K562 (cell line): ENCODE results near the gene STPG4.

ENCODE experiments used
- CTCF ChIP-seq, 3 experiments: IDR thresholded peaks in 2 of 3; conservative IDR thresholded peaks in 1 of 3; 2 replicates each; pipeline ENCODE4 v1.5.1; 2011 to 2012; ENCODE audit warnings: low read length in 3 of 3, mild to moderate bottlenecking in 3 of 3, control low read depth in 2 of 3, improper control_type of control experiment in 1 of 3, inconsistent platforms in 1 of 3, low read depth in 1 of 3, mixed read lengths in 1 of 3, moderate library complexity in 1 of 3; ENCODE audit not compliant: insufficient read depth in 2 of 3
- ELF1 ChIP-seq: fragments of 200-800 bp; sonication (Bioruptor generic); IDR thresholded peaks from 2 replicates; pipeline ENCODE4 v1.6.1; 2016; ENCODE audit warnings: missing genetic modification characterization, missing compliant biosample characterization
- EP300 ChIP-seq: IDR thresholded peaks from 2 replicates; pipeline ENCODE4 v1.6.1; 2012; ENCODE audit warnings: low read length, improper control_type of control experiment
- GATAD2A ChIP-seq: fragments of 450-650 bp; IDR thresholded peaks from 2 replicates; pipeline ENCODE4 v1.6.1; 2017
- KAT7 ChIP-seq: sonication (generic); formaldehyde crosslinking; IDR thresholded peaks from 2 replicates; pipeline ENCODE4 v1.8.0; 2022; ENCODE audit warnings: missing genetic modification reagents, mild to moderate bottlenecking, borderline replicate concordance
- MCM5 ChIP-seq: fragments of 450-650 bp; IDR thresholded peaks from 2 replicates; pipeline ENCODE4 v1.6.1; 2016; ENCODE audit warnings: low read depth
- NR1H2 ChIP-seq: sonication (generic); formaldehyde crosslinking; IDR thresholded peaks from 2 replicates; pipeline ENCODE4 v1.4.0; 2020; ENCODE audit warnings: mild to moderate bottlenecking, missing genetic modification reagents
- POLR2A ChIP-seq: fragments of 450-650 bp; conservative IDR thresholded peaks from 2 replicates; pipeline ENCODE4 v1.6.1; 2016
- PRMT5 ChIP-seq: sonication (generic); formaldehyde crosslinking; IDR thresholded peaks from 2 replicates; pipeline ENCODE4 v1.5.0; 2020; ENCODE audit warnings: missing genetic modification reagents
- TAF1 ChIP-seq: IDR thresholded peaks from 2 replicates; pipeline ENCODE4 v1.6.1; 2011; ENCODE audit warnings: mild to moderate bottlenecking, low read length, moderate library complexity; ENCODE audit not compliant: insufficient read depth, control insufficient read depth, severe bottlenecking; ENCODE audit errors: extremely low read depth

GRCh38 chr2:47063538-47063930, 91.6 kb downstream of the STPG4 start:
- no peak for TF ChIP-seq POLR2A
- no peak for TF ChIP-seq EP300
- no peak for TF ChIP-seq TAF1
- no peak for TF ChIP-seq MCM5
- TF ChIP-seq NR1H2 (CRISPR knock-in tag): no peak
- no peak for TF ChIP-seq ELF1
- no peak for TF ChIP-seq GATAD2A
- TF ChIP-seq PRMT5 (CRISPR knock-in tag): no peak
- no peak for TF ChIP-seq CTCF (IDR thresholded peaks at IDR 0.05 in 2 of 3, conservative IDR thresholded peaks at IDR 0.05 in 1 of 3; ENCODE audit: insufficient read depth in 2 of 3, low read depth in 1 of 3, low read length in 3 of 3)
- TF ChIP-seq KAT7 (CRISPR knock-in tag): no peak
